Neural progenitor cell (in vitro differentiated cells): Measurements from ENCODE around the gene LTF.

Experiments used
- CTCF ChIP-seq: fragments of 200-600 bp; sonication (generic); IDR thresholded peaks from 2 replicates; pipeline ENCODE4 v1.5.1; 2017; ENCODE audit warnings: antibody characterized with exemption, mild to moderate bottlenecking
- EZH2 ChIP-seq: fragments of 200-600 bp; sonication (generic); IDR thresholded peaks from 2 replicates; pipeline ENCODE4 v1.6.1; 2017; ENCODE audit warnings: antibody characterized with exemption, mild to moderate bottlenecking, moderate library complexity
- EZH2phosphoT487 ChIP-seq: fragments of 200-600 bp; sonication (generic); IDR thresholded peaks from 2 replicates; pipeline ENCODE4 v1.6.1; 2017; ENCODE audit warnings: antibody characterized with exemption

DNA sequence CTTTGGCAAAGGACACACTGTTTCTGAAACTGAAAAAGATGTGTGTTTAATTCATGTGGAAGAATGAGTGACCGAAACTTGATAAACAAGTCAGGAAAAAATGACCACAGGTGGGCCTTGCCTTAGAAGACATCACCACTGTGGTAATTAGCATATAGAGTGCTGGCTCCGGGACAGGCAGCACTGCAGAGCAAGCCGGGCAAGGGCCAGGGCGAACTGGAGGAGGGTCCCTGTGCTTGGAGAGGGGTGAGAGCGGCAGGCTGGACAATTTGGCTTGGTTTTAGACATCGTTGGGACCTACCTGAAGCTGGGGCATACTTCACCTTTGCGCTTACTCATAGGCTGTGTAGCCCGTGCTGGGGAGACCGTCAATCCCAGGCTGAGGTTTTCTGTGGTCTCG lies 41.2 kb upstream of the LTF start:
- no peak for TF ChIP-seq CTCF
- no peak for TF ChIP-seq EZH2
- no peak for TF ChIP-seq EZH2phosphoT487
